SW480 (cell line): ENCODE measurements around the gene ISL1.

Experiments
- DNase-seq: peaks from one replicate; pipeline ENCODE4 v3.0.0-alpha.2; 2016; ENCODE audit warnings: low spot score

Gene ISL1

GRCh38 chr5:51386916-51387883 is 4.0 kb downstream of the ISL1 start:
- DNase-seq, result no peak

- DNase-seq, result no peak
Observed at GRCh38 chr5:51387884-51388275, 4.6 kb downstream of the ISL1 start.

- no peak for DNase-seq
Observed at GRCh38 chr5:51388488-51389287, 5.4 kb downstream of the ISL1 start.

- no peak for DNase-seq
Observed at GRCh38 chr5:51389288-51389576, 6.0 kb downstream of the ISL1 start.

GRCh38 chr5:51389577-51390463 is 6.6 kb downstream of the ISL1 start:
- no peak for DNase-seq

GRCh38 chr5:51391175-51391574 is 7.9 kb downstream of the ISL1 start:
- DNase-seq, result no peak

GRCh38 chr5:51392689-51393199 is 9.5 kb downstream of the ISL1 start:
- no peak for DNase-seq

- DNase-seq, result no peak
Observed at GRCh38 chr5:51394609-51395008, 11.4 kb downstream of the ISL1 start.

GRCh38 chr5:51395245-51395644 is 12.0 kb downstream of the ISL1 start:
- DNase-seq, result no peak

- no peak for DNase-seq
Observed at GRCh38 chr5:51395666-51396356, 12.6 kb downstream of the ISL1 start.

GRCh38 chr5:51396797-51397196 is 13.5 kb downstream of the ISL1 start:
- no peak for DNase-seq

- DNase-seq, result no peak
Observed at GRCh38 chr5:51397996-51398395, 14.7 kb downstream of the ISL1 start.

GRCh38 chr5:51398875-51399642 is 15.8 kb downstream of the ISL1 start:
- no peak for DNase-seq

- no peak for DNase-seq
Observed at GRCh38 chr5:51399643-51400006, 16.4 kb downstream of the ISL1 start.

GRCh38 chr5:51404255-51404654 is 21.0 kb downstream of the ISL1 start:
- DNase-seq, result no peak

- no peak for DNase-seq
Observed at GRCh38 chr5:51411921-51412325, 28.7 kb downstream of the ISL1 start.

GRCh38 chr5:51414516-51414915 is 31.3 kb downstream of the ISL1 start:
- DNase-seq, result no peak

- DNase-seq, result no peak
Observed at GRCh38 chr5:51416149-51416548, 32.9 kb downstream of the ISL1 start.

- DNase-seq, result peak; percentile 63
Observed at GRCh38 chr5:51433052-51433710, 49.9 kb downstream of the ISL1 start.

GRCh38 chr5:51439232-51439631 is 56.0 kb downstream of the ISL1 start:
- no peak for DNase-seq
